WTC11 (cell line): ENCODE measurements around the gene NUB1. TPM values are rescaled to one million over a fixed set of nuclear protein-coding genes. Genes with fewer than 3 reads are reported as not detected.

Source experiments
- ATAC-seq: fragments of 200-7000 bp; cut with Tn5 transposase; 2 replicates; pipeline ENCODE4 v1.10.0; 2021; ENCODE audit warnings: mild to moderate bottlenecking, moderate library complexity
- CTCF ChIA-PET: fragments of 300-600 bp; sonication (Branson Sonifier 250); formaldehyde crosslinking; loops from one replicate; lab custom pipeline; 2021; ENCODE audit warnings: antibody characterized with exemption; lab: Charles Lee
- POLR2A ChIA-PET: fragments of 350-600 bp; sonication (Branson Sonifier 250); formaldehyde crosslinking; loops from one replicate; lab custom pipeline; 2021; ENCODE audit warnings: antibody characterized with exemption; lab: Charles Lee
- DNase-seq: peaks from one replicate; pipeline ENCODE4 v3.0.0; 2021; ENCODE audit warnings: low spot score
- H3K27ac Mint-ChIP-seq: 2 replicates; pipeline ENCODE4 v1.8.0; 2021; ENCODE audit warnings: mixed read lengths
- H3K27me3 Mint-ChIP-seq: 2 replicates; pipeline ENCODE4 v1.8.0; 2021; ENCODE audit warnings: low read depth, mild to moderate bottlenecking, moderate library complexity, mixed read lengths
- H3K36me3 Mint-ChIP-seq: 2 replicates; pipeline ENCODE4 v1.8.0; 2021; ENCODE audit warnings: mixed read lengths
- H3K4me1 Mint-ChIP-seq: 2 replicates; pipeline ENCODE4 v1.8.0; 2022; ENCODE audit warnings: mixed read lengths
- H3K4me3 Mint-ChIP-seq: 2 replicates; pipeline ENCODE4 v1.8.0; 2021; ENCODE audit warnings: mild to moderate bottlenecking, moderate library complexity, mixed read lengths
- H3K9me3 Mint-ChIP-seq: 2 replicates; pipeline ENCODE4 v1.8.0; 2021; ENCODE audit warnings: mixed read lengths
- AR ChIP-seq: fragments of 250-450 bp; sonication (Bioruptor Pico); IDR thresholded peaks from 2 replicates; pipeline ENCODE4 v1.9.0; 2021; ENCODE audit warnings: mild to moderate bottlenecking
- CDX4 ChIP-seq: fragments of 250-450 bp; sonication (Bioruptor Pico); IDR thresholded peaks from 2 replicates; pipeline ENCODE4 v1.9.0; 2021; ENCODE audit warnings: moderate library complexity, mild to moderate bottlenecking, inconsistent platforms, borderline replicate concordance
- E2F4 ChIP-seq: sonication (generic); formaldehyde crosslinking; IDR thresholded peaks from 2 replicates; pipeline ENCODE4 v1.8.1; 2022; ENCODE audit warnings: low read depth, mild to moderate bottlenecking, moderate library complexity, missing genetic modification reagents, borderline replicate concordance
- E2F5 ChIP-seq: sonication (generic); formaldehyde crosslinking; IDR thresholded peaks from 2 replicates; pipeline ENCODE4 v1.8.1; 2022; ENCODE audit warnings: mild to moderate bottlenecking, moderate library complexity, missing genetic modification reagents
- GTF2I ChIP-seq: fragments of 250-450 bp; sonication (Bioruptor Pico); conservative IDR thresholded peaks from 2 replicates; pipeline ENCODE4 v1.4.0; 2021; ENCODE audit warnings: mild to moderate bottlenecking
- HMGA2 ChIP-seq: fragments of 250-450 bp; sonication (Bioruptor Pico); IDR thresholded peaks from 2 replicates; pipeline ENCODE4 v1.4.0; 2021; ENCODE audit warnings: mild to moderate bottlenecking, moderate library complexity
- NR1H2 ChIP-seq: sonication (generic); formaldehyde crosslinking; IDR thresholded peaks from 2 replicates; pipeline ENCODE4 v1.9.0; 2021; ENCODE audit warnings: mild to moderate bottlenecking, moderate library complexity, missing genetic modification reagents
- NR3C1 ChIP-seq: sonication (generic); formaldehyde crosslinking; conservative IDR thresholded peaks from 2 replicates; pipeline ENCODE4 v1.8.1; 2023; ENCODE audit warnings: low read depth, mild to moderate bottlenecking, missing genetic modification reagents
- PRDM15 ChIP-seq: sonication (generic); formaldehyde crosslinking; IDR thresholded peaks from 2 replicates; pipeline ENCODE4 v1.8.0; 2022; ENCODE audit warnings: missing genetic modification reagents
- RELA ChIP-seq: sonication (generic); formaldehyde crosslinking; IDR thresholded peaks from 2 replicates; pipeline ENCODE4 v1.8.1; 2022; ENCODE audit warnings: missing genetic modification reagents, mild to moderate bottlenecking, borderline replicate concordance
- SOX15 ChIP-seq: fragments of 250-450 bp; sonication (Bioruptor Pico); IDR thresholded peaks from 2 replicates; pipeline ENCODE4 v1.9.0; 2021; ENCODE audit warnings: mild to moderate bottlenecking
- STAT6 ChIP-seq: sonication (generic); formaldehyde crosslinking; conservative IDR thresholded peaks from 2 replicates; pipeline ENCODE4 v1.8.1; 2023; ENCODE audit warnings: mild to moderate bottlenecking, low read depth, missing genetic modification reagents, moderate library complexity
- TP53 ChIP-seq: sonication (generic); formaldehyde crosslinking; IDR thresholded peaks from 2 replicates; pipeline ENCODE4 v1.8.1; 2023; ENCODE audit warnings: mild to moderate bottlenecking, missing genetic modification reagents
- ZBTB43 ChIP-seq: sonication (generic); formaldehyde crosslinking; IDR thresholded peaks from 2 replicates; pipeline ENCODE4 v1.8.1; 2023; ENCODE audit warnings: mild to moderate bottlenecking, missing genetic modification reagents
- ZMAT4 ChIP-seq: fragments of 250-450 bp; sonication (Bioruptor Pico); IDR thresholded peaks from 2 replicates; pipeline ENCODE4 v1.9.0; 2021; ENCODE audit warnings: mild to moderate bottlenecking
- ZNF281 ChIP-seq: sonication (generic); formaldehyde crosslinking; IDR thresholded peaks from 2 replicates; pipeline ENCODE4 v1.8.0; 2023; ENCODE audit warnings: mild to moderate bottlenecking, missing genetic modification reagents
- total RNA-seq: library from RNA; stranded (reverse); gene quantifications from 3 replicates; pipeline ENCODE4 v1.2.3, GENCODE V29; 2021

Gene NUB1
- total RNA-seq, 1 experiment from 2014 or later = 38.3 TPM

GRCh38 chr7:151319189-151319588 is 22.4 kb upstream of the NUB1 start:
- ATAC-seq (no peak), DNase-seq (no peak)
- TF ChIP-seq PRDM15 (CRISPR knock-in tag) (no peak), NR1H2 (CRISPR knock-in tag) (no peak)
- H3K9me3 Mint-ChIP-seq = peaks cover 20% of the 10 kb centered on the region
- CTCF ChIA-PET = interaction anchor here (5.7 kb wide), 1 partner anchor 32 kb away, joined by 71 read pairs; no protein-coding TSS in a partner anchor
- no peak overlapping the region for H3K4me3 Mint-ChIP-seq
- POLR2A ChIA-PET = no interaction called here
- H3K36me3 Mint-ChIP-seq = peaks cover 8% of the 10 kb centered on the region
- H3K27ac Mint-ChIP-seq = no peak overlapping the region
- H3K4me1 Mint-ChIP-seq = no peaks in the 10 kb centered on the region
- H3K27me3 Mint-ChIP-seq = peaks cover 6% of the 10 kb centered on the region

GRCh38 chr7:151320263-151320845 is 21.3 kb upstream of the NUB1 start:
- Mint-ChIP-seq H3K36me3 (peaks cover 8% of the 10 kb centered on the region), H3K9me3 (peaks cover 20% of the 10 kb centered on the region), H3K4me3 (no peak overlapping the region), H3K27me3 (peaks cover 9% of the 10 kb centered on the region), H3K27ac (no peak overlapping the region), H3K4me1 (no peaks in the 10 kb centered on the region)
- ATAC-seq (no peak), DNase-seq (no peak)
- ChIA-PET POLR2A (interaction anchor here (0.6 kb wide), 1 partner anchor 73 kb away, joined by 4 read pairs; no protein-coding TSS in a partner anchor), CTCF (interaction anchor here (1.4 to 4.0 kb wide), 2 partner anchors 9 to 31 kb away, joined by 8 to 15 read pairs; no protein-coding TSS in a partner anchor)
- TF ChIP-seq E2F5 (CRISPR knock-in tag) (no peak), RELA (CRISPR knock-in tag) (no peak), STAT6 (CRISPR knock-in tag) (no peak), CDX4 (CRISPR knock-in tag) (no peak), NR3C1 (CRISPR knock-in tag) (no peak), SOX15 (CRISPR knock-in tag) (no peak), E2F4 (CRISPR knock-in tag) (no peak), ZNF281 (CRISPR knock-in tag) (no peak), ZMAT4 (CRISPR knock-in tag) (no peak), AR (no peak), TP53 (CRISPR knock-in tag) (no peak), GTF2I (CRISPR knock-in tag) (no peak), HMGA2 (CRISPR knock-in tag) (no peak), ZBTB43 (no peak)
